ENCODE measurements around the gene AFDN.

AFDN gene

GRCh38 chr6:167882244-167882643 lies 55.5 kb downstream of the AFDN start:
- no peak for DNase-seq

GRCh38 chr6:167888098-167888497 lies 61.4 kb downstream of the AFDN start:
- no peak for DNase-seq

- DNase-seq, result no peak
Measured at GRCh38 chr6:167892835-167893815, 66.4 kb downstream of the AFDN start.

GRCh38 chr6:167894965-167895364 lies 68.3 kb downstream of the AFDN start:
- no peak for DNase-seq

- DNase-seq, result no peak
Measured at GRCh38 chr6:167896648-167897047, 69.9 kb downstream of the AFDN start.

GRCh38 chr6:167898673-167899311 lies 72.1 kb downstream of the AFDN start:
- DNase-seq, result peak; percentile 16

GRCh38 chr6:167904791-167905190 lies 78.1 kb downstream of the AFDN start:
- no peak for DNase-seq

- no peak for DNase-seq
Measured at GRCh38 chr6:167906899-167907298, 80.2 kb downstream of the AFDN start.

- no peak for DNase-seq
Measured at GRCh38 chr6:167907837-167908681, 81.3 kb downstream of the AFDN start.

GRCh38 chr6:167910007-167910406 lies 83.3 kb downstream of the AFDN start:
- no peak for DNase-seq

- no peak for DNase-seq
Measured at GRCh38 chr6:167910652-167911051, 83.9 kb downstream of the AFDN start.

- DNase-seq, result no peak
Measured at GRCh38 chr6:167912494-167912893, 85.8 kb downstream of the AFDN start.

- no peak for DNase-seq
Measured at GRCh38 chr6:167913699-167914098, 87.0 kb downstream of the AFDN start.

GRCh38 chr6:167915139-167915538 lies 88.4 kb downstream of the AFDN start:
- DNase-seq, result no peak

- DNase-seq, result no peak
Measured at GRCh38 chr6:167917551-167918154, 90.9 kb downstream of the AFDN start.

GRCh38 chr6:167918548-167919278 lies 92.0 kb downstream of the AFDN start:
- DNase-seq, result no peak

- DNase-seq, result no peak
Measured at GRCh38 chr6:167919349-167919748, 92.6 kb downstream of the AFDN start.

- DNase-seq, result no peak
Measured at GRCh38 chr6:167920165-167920564, 93.5 kb downstream of the AFDN start.

- DNase-seq, result no peak
Measured at GRCh38 chr6:167921831-167922230, 95.1 kb downstream of the AFDN start.

- DNase-seq, result no peak
Measured at GRCh38 chr6:167925026-167925425, 98.3 kb downstream of the AFDN start.

GRCh38 chr6:167927246-167927645 lies 100.5 kb downstream of the AFDN start:
- DNase-seq, result no peak

GRCh38 chr6:167928111-167928510 lies 101.4 kb downstream of the AFDN start:
- DNase-seq, result no peak

Data from NCI-H2227 treated with DMSO at 0.1 percent for 48 hours (cell line).